Activated naive CD4-positive, alpha-beta T cell treated with anti-CD3 and anti-CD28 coated beads, Interleukin-2, amount 50 U/mL, for 72 hours (primary cell): Measurements from ENCODE around the gene SPATS2. TPM values are rescaled to one million over a fixed set of nuclear protein-coding genes. Genes with fewer than 3 reads are reported as not detected.
"Not testable (repeated sequence)": the region's sequence is repeated elsewhere in the genome, so short reads cannot be mapped to it uniquely, and the experiment has no call there.

Experiments
- ATAC-seq, 2 donors: fragments of 150-1000 bp; cut with Tn5 transposase; 2 replicates each; pipeline ENCODE4 v1.10.0; 2021; ENCODE audit warnings: mild to moderate bottlenecking in 2 of 2, moderate library complexity in 2 of 2
- DNase-seq, 2 donors: peaks; one replicate each; pipeline ENCODE4 v3.0.0; 2021 to 2022; ENCODE audit warnings: low spot score in 2 of 2
- H3K27ac Mint-ChIP-seq, 2 donors: one replicate each; pipeline ENCODE4 v1.8.0; 2022; ENCODE audit warnings: mild to moderate bottlenecking in 2 of 2, mixed read lengths in 2 of 2
- H3K36me3 Mint-ChIP-seq, 2 donors: one replicate each; pipeline ENCODE4 v1.8.0; 2022; ENCODE audit warnings: mixed read lengths in 2 of 2
- H3K9me3 Mint-ChIP-seq, 2 donors: one replicate each; pipeline ENCODE4 v1.8.0; 2022; ENCODE audit warnings: mixed read lengths in 2 of 2
- total RNA-seq, 2 donors: library from RNA; stranded (reverse); gene quantifications; one replicate each; pipeline ENCODE4 v1.2.3, GENCODE V29; 2022

SPATS2 gene
- total RNA-seq, 2 donors from 2014 or later, result 14.3 to 20.8 TPM

GRCh38 chr12:49534122-49534521 lies 166.9 kb downstream of the SPATS2 start:
- not testable (repeated sequence) for DNase-seq, H3K36me3 Mint-ChIP-seq

GRCh38 chr12:49534731-49535278 lies 167.5 kb downstream of the SPATS2 start:
- Mint-ChIP-seq H3K36me3 (no peaks in the 10 kb centered on the region), H3K9me3 (no peaks in the 10 kb centered on the region), H3K27ac (no peak overlapping the region)
- DNase-seq (no peak), ATAC-seq (no peak)

More at GRCh38 chr12:49534122-49534521, 166.9 kb downstream of the SPATS2 start:
- not testable (repeated sequence) for ATAC-seq, H3K27ac Mint-ChIP-seq, H3K9me3 Mint-ChIP-seq

GRCh38 chr12:49535921-49536525 lies 168.8 kb downstream of the SPATS2 start:
- DNase-seq (no peak), ATAC-seq (no peak)
- Mint-ChIP-seq H3K27ac (no peak overlapping the region), H3K9me3 (no peaks in the 10 kb centered on the region), H3K36me3 (no peaks in the 10 kb centered on the region)

- DNase-seq, result no peak
- Mint-ChIP-seq H3K9me3 (no peaks in the 10 kb centered on the region), H3K27ac (no peak overlapping the region), H3K36me3 (no peaks in the 10 kb centered on the region)
- ATAC-seq, result no peak
These were observed 169.3 kb downstream of the SPATS2 start for GRCh38 chr12:49536526-49537071.

- H3K9me3 Mint-ChIP-seq, result no peaks in the 10 kb centered on the region
- ATAC-seq, result no peak
- H3K36me3 Mint-ChIP-seq, result no peaks in the 10 kb centered on the region
- DNase-seq, result no peak
- no peak overlapping the region for H3K27ac Mint-ChIP-seq
These were observed 170.0 kb downstream of the SPATS2 start for GRCh38 chr12:49537231-49537751.

GRCh38 chr12:49537752-49538509 lies 170.7 kb downstream of the SPATS2 start:
- Mint-ChIP-seq H3K27ac (no peak overlapping the region), H3K36me3 (no peaks in the 10 kb centered on the region), H3K9me3 (no peaks in the 10 kb centered on the region)
- no peak for DNase-seq
- peak; percentile 21 for ATAC-seq

GRCh38 chr12:49538510-49539403 lies 171.5 kb downstream of the SPATS2 start, which contains the start of gene KCNH3:
KCNH3 (plus strand) TSS chr12:49539030; CDS start chr12:49539417, 387 bp downstream.
- H3K36me3 Mint-ChIP-seq, result no peaks in the 10 kb centered on the region
- no peak within 1 kb of the TSS for H3K27ac Mint-ChIP-seq
- peak in 1 of 2 donors; percentile 76 for DNase-seq
- H3K9me3 Mint-ChIP-seq, result no peaks in the 10 kb centered on the region
- ATAC-seq, result peak; percentile 81 to 88

- Mint-ChIP-seq H3K27ac (no peak overlapping the region), H3K36me3 (no peaks in the 10 kb centered on the region), H3K9me3 (no peaks in the 10 kb centered on the region)
- DNase-seq (no peak), ATAC-seq (no peak)
These were observed 172.4 kb downstream of the SPATS2 start for GRCh38 chr12:49539406-49540228.

- DNase-seq (no peak), ATAC-seq (no peak)
- H3K36me3 Mint-ChIP-seq, result no peaks in the 10 kb centered on the region
- no peak overlapping the region for H3K27ac Mint-ChIP-seq
- no peaks in the 10 kb centered on the region for H3K9me3 Mint-ChIP-seq
These were observed 173.2 kb downstream of the SPATS2 start for GRCh38 chr12:49540229-49541139.

GRCh38 chr12:49541140-49541861 lies 174.0 kb downstream of the SPATS2 start:
- H3K36me3 Mint-ChIP-seq, result no peaks in the 10 kb centered on the region
- no peak for DNase-seq
- no peaks in the 10 kb centered on the region for H3K9me3 Mint-ChIP-seq
- no peak for ATAC-seq
- no peak overlapping the region for H3K27ac Mint-ChIP-seq

- Mint-ChIP-seq H3K36me3 (no peaks in the 10 kb centered on the region), H3K9me3 (no peaks in the 10 kb centered on the region), H3K27ac (peak overlapping the region in 1 of 2 donors; percentile 14)
- no peak for ATAC-seq
- DNase-seq, result no peak
These were observed 174.7 kb downstream of the SPATS2 start for GRCh38 chr12:49541911-49542505.

- Mint-ChIP-seq H3K36me3 (no peaks in the 10 kb centered on the region), H3K27ac (no peak overlapping the region), H3K9me3 (no peaks in the 10 kb centered on the region)
- ATAC-seq (no peak), DNase-seq (no peak)
These were observed 175.4 kb downstream of the SPATS2 start for GRCh38 chr12:49542592-49543160.

- no peak for ATAC-seq
- Mint-ChIP-seq H3K9me3 (no peaks in the 10 kb centered on the region), H3K36me3 (no peaks in the 10 kb centered on the region), H3K27ac (no peak overlapping the region)
- no peak for DNase-seq
These were observed 176.1 kb downstream of the SPATS2 start for GRCh38 chr12:49543221-49543913.
